Measurements from ENCODE around the gene CLDN15. TPM values are rescaled to one million over a fixed set of nuclear protein-coding genes. Genes with fewer than 3 reads are reported as not detected.
"Not testable (repeated sequence)": the region's sequence is repeated elsewhere in the genome, so short reads cannot be mapped to it uniquely, and the experiment has no call there.

Gene CLDN15
- total RNA-seq, 1 donor from 2014 or later, result 2.9 TPM

- FAIRE-seq, result no peak
- no peak for DNase-seq (ENCODE audit: low spot score in 2 of 2)
These were observed 36.6 kb downstream of the CLDN15 start, which contains the start of gene MOGAT3 for GRCh38 chr7:101200862-101201599. TSS of gene MOGAT3 (minus strand) at chr7:101201036. CDS start at chr7:101200854, 182 bp downstream.

- FAIRE-seq (no peak), DNase-seq (ENCODE audit: low spot score in 2 of 2) (no peak)
These were observed 37.1 kb downstream of the CLDN15 start for GRCh38 chr7:101200504-101200861.

GRCh38 chr7:101199522-101199921, 38.1 kb downstream of the CLDN15 start:
- DNase-seq (ENCODE audit: low spot score in 2 of 2); FAIRE-seq: not testable (repeated sequence)

- DNase-seq (ENCODE audit: low spot score in 2 of 2), result no peak
- FAIRE-seq, result no peak
These were observed 39.1 kb downstream of the CLDN15 start for GRCh38 chr7:101198476-101198875.

GRCh38 chr7:101197991-101198390, 39.6 kb downstream of the CLDN15 start:
- no peak for DNase-seq (ENCODE audit: low spot score in 2 of 2)
- no peak for FAIRE-seq

GRCh38 chr7:101195884-101196283, 41.7 kb downstream of the CLDN15 start:
- FAIRE-seq (no peak), DNase-seq (ENCODE audit: low spot score in 2 of 2) (no peak)

GRCh38 chr7:101189109-101189508, 48.5 kb downstream of the CLDN15 start:
- DNase-seq (ENCODE audit: low spot score in 2 of 2) (no peak), FAIRE-seq (no peak)

GRCh38 chr7:101186844-101187428, 50.7 kb downstream of the CLDN15 start:
- FAIRE-seq, result no peak
- DNase-seq (ENCODE audit: low spot score in 2 of 2), result no peak

GRCh38 chr7:101186194-101186593, 51.4 kb downstream of the CLDN15 start:
- DNase-seq (ENCODE audit: low spot score in 2 of 2) (no peak), FAIRE-seq (no peak)

- DNase-seq (ENCODE audit: low spot score in 2 of 2) (no peak), FAIRE-seq (no peak)
These were observed 52.3 kb downstream of the CLDN15 start for GRCh38 chr7:101185258-101185839.

Small RNA genes within 50 kb of the gene (small RNA-seq; reads per million reads assigned to genes)
- gene RNU6-1104P, result not detected

Other genes starting within 250 kb of the CLDN15 start
- gene MUC17, start 217.7 kb downstream of the CLDN15 start, total RNA-seq, result not detected
- 0.82 TPM for gene TRIM56, start 152.3 kb downstream of the CLDN15 start, total RNA-seq
- under 0.01 TPM for gene SERPINE1, start 110.7 kb downstream of the CLDN15 start, total RNA-seq
- 139 TPM for gene AP1S1, start 83.3 kb downstream of the CLDN15 start, total RNA-seq
- gene VGF, start 72.2 kb downstream of the CLDN15 start, total RNA-seq, result 7.7 TPM
- 0.82 TPM for gene NAT16, start 57.5 kb downstream of the CLDN15 start, total RNA-seq
- not detected for gene MOGAT3, start 36.8 kb downstream of the CLDN15 start, total RNA-seq
- 8.2 TPM for gene PLOD3, start 20.2 kb downstream of the CLDN15 start, total RNA-seq
- 46.1 TPM for gene ZNHIT1, start 19.6 kb downstream of the CLDN15 start, total RNA-seq
- gene FIS1, start 7.3 kb upstream of the CLDN15 start, total RNA-seq, result 58.7 TPM
- gene IFT22, start 84.0 kb upstream of the CLDN15 start, total RNA-seq, result 33.8 TPM
- 14.3 TPM for gene COL26A1, start 125.1 kb upstream of the CLDN15 start, total RNA-seq

Data from frontal cortex (tissue), 4 donors.